Measurements from ENCODE around the gene FRYL. TPM values are rescaled to one million over a fixed set of nuclear protein-coding genes. Genes with fewer than 3 reads are reported as not detected.

The FRYL gene
- polyA plus RNA-seq, 1 donor: 45.7 TPM

DNA sequence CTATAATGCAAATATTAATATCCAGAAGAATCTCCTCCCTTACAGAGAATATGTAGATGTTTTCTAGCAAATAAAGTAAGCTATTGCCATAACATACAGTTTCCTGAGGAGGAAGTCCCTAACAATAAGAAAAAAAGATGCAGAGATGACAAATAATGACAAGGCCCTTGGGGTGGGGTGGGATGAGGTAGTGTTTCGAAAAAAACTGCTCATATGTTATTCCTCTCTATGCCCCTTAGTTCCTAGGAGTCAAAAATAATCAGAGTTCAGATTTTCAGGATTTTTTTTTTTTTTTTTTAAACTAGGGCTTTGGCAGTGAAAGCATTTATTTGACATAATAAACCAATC is 191.0 kb downstream of the FRYL start:
- H3K4me3 ChIP-seq (ENCODE audit: low read length): no peak overlapping the region
- DNase-seq: no peak
- H3K4me1 ChIP-seq (ENCODE audit: control insufficient read depth, insufficient read depth, low read length): no peaks in the 10 kb centered on the region
- H3K36me3 ChIP-seq (ENCODE audit: control insufficient read depth, insufficient read depth, low read length): peaks cover 48% of the 10 kb centered on the region
- H3K9me3 ChIP-seq (ENCODE audit: control insufficient read depth, low read depth, low read length): no peaks in the 10 kb centered on the region
- H3K27me3 ChIP-seq (ENCODE audit: control insufficient read depth, insufficient read depth, low read length): no peaks in the 10 kb centered on the region
- no CpG with 5 or more reads among the region's 1 CpG for WGBS (ENCODE audit: insufficient coverage, low lambda C conversion rate)
- H3K27ac ChIP-seq (ENCODE audit: low read length): no peak overlapping the region

DNA sequence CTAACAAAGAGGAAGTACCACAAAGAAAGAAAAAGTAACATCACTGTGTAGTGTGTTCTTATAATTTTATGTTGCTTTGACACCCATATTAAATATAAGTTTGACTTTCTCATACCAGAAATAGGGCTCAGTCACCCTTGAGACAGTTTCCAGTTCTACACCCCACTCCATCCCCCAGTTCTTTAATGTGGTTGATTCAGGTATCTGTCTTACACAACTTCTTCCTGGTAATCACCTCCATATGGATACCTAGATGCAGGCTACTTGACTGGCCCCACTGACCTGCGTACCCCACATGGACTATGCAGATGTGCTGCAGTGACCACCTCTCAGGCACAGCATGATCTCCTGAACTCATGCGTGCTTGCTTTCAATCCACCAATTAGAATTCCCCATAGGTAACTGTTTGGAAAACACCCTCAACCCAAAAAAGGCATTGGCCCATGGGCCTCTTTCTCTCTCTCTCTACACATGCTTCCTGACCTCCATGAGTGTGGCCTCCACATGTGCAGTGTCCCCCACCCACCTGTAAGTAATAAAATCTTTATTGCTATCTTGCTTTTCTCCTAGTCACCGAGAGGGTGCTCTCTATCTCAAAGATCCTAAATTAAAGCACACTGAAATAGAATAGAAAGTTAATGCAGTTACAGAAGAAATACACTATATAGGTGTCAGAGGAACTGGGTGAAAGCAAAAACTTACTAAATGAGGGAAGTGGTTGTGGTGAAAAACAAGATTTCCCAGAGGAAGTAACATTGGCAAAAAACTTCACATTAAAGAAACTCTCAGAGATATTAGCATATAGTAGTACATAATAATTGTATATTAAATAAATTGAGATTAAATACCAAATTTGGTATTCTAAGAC is 191.6 kb downstream of the FRYL start:
- H3K36me3 ChIP-seq (ENCODE audit: control insufficient read depth, insufficient read depth, low read length): peaks cover 46% of the 10 kb centered on the region
- no CpG with 5 or more reads among the region's 3 CpGs for WGBS (ENCODE audit: insufficient coverage, low lambda C conversion rate)
- peak in 1 of 2 donors; percentile 11 for DNase-seq
- no peaks in the 10 kb centered on the region for H3K4me1 ChIP-seq (ENCODE audit: control insufficient read depth, insufficient read depth, low read length)
- no peak overlapping the region for H3K4me3 ChIP-seq (ENCODE audit: low read length)
- no peaks in the 10 kb centered on the region for H3K27me3 ChIP-seq (ENCODE audit: control insufficient read depth, insufficient read depth, low read length)
- H3K27ac ChIP-seq (ENCODE audit: low read length): no peak overlapping the region
- H3K9me3 ChIP-seq (ENCODE audit: control insufficient read depth, low read depth, low read length): no peaks in the 10 kb centered on the region

DNA sequence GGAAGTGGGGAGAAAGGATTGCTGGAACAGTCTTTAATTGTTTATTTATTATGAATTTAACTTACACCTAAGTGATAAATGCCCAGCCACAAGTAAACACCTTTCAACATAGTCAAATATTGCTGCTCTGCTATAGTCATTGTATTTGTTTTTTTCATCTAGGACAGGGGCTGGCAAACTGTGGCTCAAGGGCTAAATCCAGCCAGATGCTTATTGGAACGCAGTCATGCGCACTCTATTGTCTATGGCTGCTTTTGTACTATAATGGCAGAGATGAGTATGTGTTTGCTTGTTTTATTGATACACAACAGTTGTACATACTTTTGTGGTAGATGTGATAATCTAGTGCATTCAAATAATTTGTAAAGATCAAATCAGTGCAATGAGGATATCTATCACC is 194.7 kb downstream of the FRYL start:
- no CpG with 5 or more reads among the region's 2 CpGs for WGBS (ENCODE audit: insufficient coverage, low lambda C conversion rate)
- H3K36me3 ChIP-seq (ENCODE audit: control insufficient read depth, insufficient read depth, low read length): peaks cover 52% of the 10 kb centered on the region

DNA sequence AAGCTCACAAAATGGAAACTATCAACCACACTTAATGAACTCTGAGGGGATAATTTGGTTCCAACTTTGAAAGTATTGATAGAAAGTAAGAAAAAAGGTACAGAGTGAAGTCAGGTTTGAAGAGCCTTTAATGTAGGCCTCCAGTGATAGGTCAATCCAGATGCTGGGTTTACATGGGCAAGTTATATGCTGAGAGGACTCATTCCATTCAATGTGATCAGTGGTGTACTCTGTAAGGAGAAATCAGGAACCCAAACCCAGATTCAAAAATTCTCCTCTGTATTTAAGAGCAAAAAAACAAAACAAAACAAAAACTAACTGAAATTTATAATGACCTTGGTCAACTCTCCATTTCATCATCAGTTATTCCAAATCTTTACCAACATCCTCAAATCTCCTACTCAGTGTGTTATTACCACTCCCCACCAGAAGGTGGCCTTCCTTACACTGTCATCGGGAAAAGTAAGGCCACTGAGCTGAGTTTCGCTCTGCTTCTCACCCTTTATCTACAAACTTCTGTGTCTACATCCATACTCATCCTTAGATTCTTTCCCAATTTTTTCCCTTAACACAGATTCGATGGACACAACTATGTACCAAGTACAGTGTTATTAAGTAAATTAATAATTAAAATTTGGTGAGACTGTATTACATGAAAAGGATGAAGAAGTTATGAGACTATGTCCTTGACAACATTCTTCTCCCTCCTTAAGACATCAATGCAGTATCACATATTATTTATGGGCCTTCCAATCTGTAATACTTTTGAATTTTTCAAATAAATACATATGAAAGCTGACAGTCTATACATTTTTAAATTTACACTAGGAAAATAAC is 201.7 kb downstream of the FRYL start:
- Histone ChIP-seq H3K4me1 (ENCODE audit: control insufficient read depth, insufficient read depth, low read length) (no peaks in the 10 kb centered on the region), H3K36me3 (ENCODE audit: control insufficient read depth, insufficient read depth, low read length) (peaks cover 45% of the 10 kb centered on the region), H3K27ac (ENCODE audit: low read length) (no peak overlapping the region), H3K27me3 (ENCODE audit: control insufficient read depth, insufficient read depth, low read length) (no peaks in the 10 kb centered on the region), H3K4me3 (ENCODE audit: low read length) (no peak overlapping the region), H3K9me3 (ENCODE audit: control insufficient read depth, low read depth, low read length) (no peaks in the 10 kb centered on the region)
- WGBS (ENCODE audit: insufficient coverage, low lambda C conversion rate): no CpG with 5 or more reads among the region's 3 CpGs
- peak; percentile 49 to 60 for DNase-seq

More for the DNA sequence above, 194.7 kb downstream of the FRYL start:
- no peak for DNase-seq
- H3K27ac ChIP-seq (ENCODE audit: low read length): no peak overlapping the region
- no peaks in the 10 kb centered on the region for H3K27me3 ChIP-seq (ENCODE audit: control insufficient read depth, insufficient read depth, low read length)
- H3K4me1 ChIP-seq (ENCODE audit: control insufficient read depth, insufficient read depth, low read length): no peaks in the 10 kb centered on the region
- no peak overlapping the region for H3K4me3 ChIP-seq (ENCODE audit: low read length)
- H3K9me3 ChIP-seq (ENCODE audit: control insufficient read depth, low read depth, low read length): no peaks in the 10 kb centered on the region

DNA sequence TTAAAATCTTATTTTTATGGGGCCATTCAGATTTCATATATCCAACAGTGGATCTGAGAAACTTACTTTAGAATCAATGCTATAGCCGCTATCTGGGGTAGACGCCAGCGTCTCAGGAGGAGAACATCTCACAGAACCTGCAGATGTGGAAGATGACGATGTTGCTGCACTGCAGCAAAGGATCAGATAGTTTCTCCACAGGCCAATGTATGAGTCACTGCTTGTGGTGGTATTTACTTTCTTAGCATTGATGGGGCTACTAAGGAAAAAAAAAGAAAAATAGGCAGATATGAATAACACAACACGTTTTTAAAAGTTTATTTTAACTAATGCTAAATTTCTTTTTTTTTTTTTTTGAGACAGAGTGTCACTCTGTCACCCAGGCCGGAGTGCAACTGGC is 204.1 kb downstream of the FRYL start:
- peaks cover 45% of the 10 kb centered on the region for H3K36me3 ChIP-seq (ENCODE audit: control insufficient read depth, insufficient read depth, low read length)
- whole genome bisulfite sequencing (ENCODE audit: insufficient coverage, low lambda C conversion rate): 100% methylated on average over 1 of the region's 6 CpGs

DNA sequence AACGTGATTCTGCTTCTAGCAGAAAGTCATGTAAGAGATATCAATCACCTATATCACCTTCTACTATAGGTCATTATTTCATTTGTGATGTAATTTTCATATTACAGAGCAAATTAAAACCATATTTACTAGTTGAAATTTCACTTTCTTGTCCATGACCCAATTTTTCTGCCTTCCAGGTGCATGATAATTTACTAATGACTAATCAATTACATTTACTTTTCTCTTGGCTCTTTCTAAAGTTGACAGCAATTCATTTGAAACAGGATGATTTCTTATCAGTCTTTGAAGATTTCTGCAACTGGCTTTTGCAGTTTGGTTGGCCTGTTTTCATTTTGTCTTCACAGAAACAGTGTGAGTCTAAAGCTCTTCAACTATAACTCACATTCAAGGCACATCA is 208.6 kb downstream of the FRYL start:
- WGBS (ENCODE audit: insufficient coverage, low lambda C conversion rate): 86% methylated on average over 1 of the region's 1 CpG
- no peak for DNase-seq
- Histone ChIP-seq H3K27me3 (ENCODE audit: control insufficient read depth, insufficient read depth, low read length) (no peaks in the 10 kb centered on the region), H3K4me3 (ENCODE audit: low read length) (no peak overlapping the region), H3K9me3 (ENCODE audit: control insufficient read depth, low read depth, low read length) (no peaks in the 10 kb centered on the region), H3K4me1 (ENCODE audit: control insufficient read depth, insufficient read depth, low read length) (no peaks in the 10 kb centered on the region), H3K27ac (ENCODE audit: low read length) (no peak overlapping the region), H3K36me3 (ENCODE audit: control insufficient read depth, insufficient read depth, low read length) (peaks cover 55% of the 10 kb centered on the region)

More for the DNA sequence above, 204.1 kb downstream of the FRYL start:
- no peaks in the 10 kb centered on the region for H3K27me3 ChIP-seq (ENCODE audit: control insufficient read depth, insufficient read depth, low read length)
- no peak overlapping the region for H3K4me3 ChIP-seq (ENCODE audit: low read length)
- DNase-seq: no peak
- H3K9me3 ChIP-seq (ENCODE audit: control insufficient read depth, low read depth, low read length): no peaks in the 10 kb centered on the region
- H3K27ac ChIP-seq (ENCODE audit: low read length): no peak overlapping the region
- no peaks in the 10 kb centered on the region for H3K4me1 ChIP-seq (ENCODE audit: control insufficient read depth, insufficient read depth, low read length)

DNA sequence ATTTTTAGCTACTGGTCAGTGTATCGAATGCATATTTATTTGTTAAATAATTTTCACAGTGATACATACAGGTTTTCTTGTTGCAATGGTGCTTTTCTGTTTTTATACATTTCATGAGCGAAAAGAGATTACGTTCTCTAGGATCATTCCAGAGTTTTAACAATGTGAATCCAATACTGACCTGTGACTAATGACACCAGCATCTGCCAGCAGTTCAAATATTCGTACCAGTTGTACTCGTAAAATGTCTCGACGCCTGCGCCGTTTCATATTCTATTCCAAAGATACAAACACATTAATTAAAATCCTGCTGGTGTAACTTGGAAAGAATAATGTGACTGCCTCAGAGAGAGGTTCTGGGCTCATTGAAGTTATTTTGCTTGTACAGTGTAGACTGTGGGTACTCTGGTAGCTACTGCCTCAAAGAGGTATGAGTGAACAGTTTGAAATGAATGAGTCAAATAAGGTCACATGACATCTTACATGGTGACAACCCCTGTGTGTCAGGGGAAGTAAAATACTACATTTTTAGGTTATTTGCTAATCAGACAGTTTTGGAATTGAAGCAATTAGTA is 209.3 kb downstream of the FRYL start:
- DNase-seq: no peak
- no peaks in the 10 kb centered on the region for H3K27me3 ChIP-seq (ENCODE audit: control insufficient read depth, insufficient read depth, low read length)
- 96% methylated on average over 3 of the region's 9 CpGs for WGBS (ENCODE audit: insufficient coverage, low lambda C conversion rate)
- H3K27ac ChIP-seq (ENCODE audit: low read length): no peak overlapping the region
- peaks cover 53% of the 10 kb centered on the region for H3K36me3 ChIP-seq (ENCODE audit: control insufficient read depth, insufficient read depth, low read length)
- H3K4me1 ChIP-seq (ENCODE audit: control insufficient read depth, insufficient read depth, low read length): no peaks in the 10 kb centered on the region
- H3K9me3 ChIP-seq (ENCODE audit: control insufficient read depth, low read depth, low read length): no peaks in the 10 kb centered on the region
- no peak overlapping the region for H3K4me3 ChIP-seq (ENCODE audit: low read length)

DNA sequence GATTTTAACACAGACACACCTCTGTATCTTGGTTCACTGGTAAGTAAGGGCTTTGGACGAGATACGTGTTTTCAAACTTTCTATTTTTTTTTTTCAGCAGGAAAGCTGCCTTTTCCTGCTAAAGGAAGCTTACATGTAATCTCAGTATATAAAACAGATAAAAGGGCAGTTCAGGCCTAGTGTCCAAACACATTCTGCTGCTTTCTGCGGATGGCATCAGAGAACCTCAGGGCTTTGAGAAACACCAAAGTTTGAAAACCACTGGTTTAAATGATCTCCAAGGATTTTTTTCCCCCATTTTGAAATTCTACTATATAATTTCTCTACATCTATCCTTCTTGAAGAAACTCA is 214.1 kb downstream of the FRYL start:
- H3K27me3 ChIP-seq (ENCODE audit: control insufficient read depth, insufficient read depth, low read length): no peaks in the 10 kb centered on the region
- no peak overlapping the region for H3K27ac ChIP-seq (ENCODE audit: low read length)
- DNase-seq: no peak
- H3K36me3 ChIP-seq (ENCODE audit: control insufficient read depth, insufficient read depth, low read length): peaks cover 50% of the 10 kb centered on the region
- H3K4me1 ChIP-seq (ENCODE audit: control insufficient read depth, insufficient read depth, low read length): no peaks in the 10 kb centered on the region
- no peaks in the 10 kb centered on the region for H3K9me3 ChIP-seq (ENCODE audit: control insufficient read depth, low read depth, low read length)
- H3K4me3 ChIP-seq (ENCODE audit: low read length): no peak overlapping the region
- WGBS (ENCODE audit: insufficient coverage, low lambda C conversion rate): 83% methylated on average over 2 of the region's 3 CpGs

DNA sequence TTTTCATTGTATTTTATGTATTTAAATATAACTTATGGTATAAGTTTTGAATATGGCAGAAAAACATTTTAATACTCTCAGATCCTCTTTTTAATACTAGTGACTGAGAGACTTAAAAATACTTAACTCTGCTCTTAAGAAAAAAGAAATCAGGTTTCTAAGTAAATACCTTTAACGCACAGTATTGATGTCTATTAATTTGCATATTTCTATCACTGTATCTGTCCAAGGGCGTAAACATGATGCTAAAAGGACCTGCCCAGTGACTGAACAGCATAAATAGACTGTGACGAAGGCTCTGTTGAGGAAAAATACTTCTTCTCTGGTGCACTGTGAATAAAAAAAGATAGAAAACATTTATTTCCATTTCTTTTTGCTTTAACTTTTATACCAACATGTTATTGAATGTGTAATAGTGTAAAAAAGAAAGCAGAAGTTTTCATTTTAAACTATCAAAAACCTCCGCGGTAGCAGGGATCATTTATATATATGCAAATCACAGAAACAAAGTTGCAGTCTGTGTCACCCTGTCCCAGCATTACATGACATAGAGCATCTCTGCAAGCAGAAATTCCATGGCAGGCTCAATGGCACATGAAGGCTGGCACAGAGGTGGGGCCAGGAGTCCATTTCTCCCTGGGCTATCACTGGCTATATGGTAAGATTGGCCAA is 214.6 kb downstream of the FRYL start:
- DNase-seq: no peak
- no peak overlapping the region for H3K4me3 ChIP-seq (ENCODE audit: low read length)
- peaks cover 51% of the 10 kb centered on the region for H3K36me3 ChIP-seq (ENCODE audit: control insufficient read depth, insufficient read depth, low read length)
- 90% methylated on average over 2 of the region's 5 CpGs for WGBS (ENCODE audit: insufficient coverage, low lambda C conversion rate)
- H3K27ac ChIP-seq (ENCODE audit: low read length): no peak overlapping the region
- no peaks in the 10 kb centered on the region for H3K4me1 ChIP-seq (ENCODE audit: control insufficient read depth, insufficient read depth, low read length)
- H3K27me3 ChIP-seq (ENCODE audit: control insufficient read depth, insufficient read depth, low read length): no peaks in the 10 kb centered on the region
- no peaks in the 10 kb centered on the region for H3K9me3 ChIP-seq (ENCODE audit: control insufficient read depth, low read depth, low read length)

DNA sequence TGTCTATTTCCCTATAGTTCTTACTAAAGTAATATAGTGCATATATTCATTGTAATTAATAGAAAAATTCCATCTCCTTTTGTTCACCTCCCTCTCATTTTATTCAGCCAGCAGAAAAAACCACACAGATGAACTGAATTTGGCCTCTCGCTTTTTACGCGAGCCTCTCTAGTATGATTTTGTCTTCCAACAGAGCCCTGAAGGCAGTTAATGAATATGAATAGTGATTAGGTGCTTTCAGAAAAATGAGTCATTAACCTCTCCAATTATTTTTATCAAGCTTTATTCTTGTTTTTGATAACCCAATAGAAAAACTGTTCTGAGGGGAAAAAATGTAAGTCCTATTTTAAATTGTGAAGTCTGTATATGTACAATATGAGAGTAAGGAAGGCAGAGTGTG is 215.9 kb downstream of the FRYL start:
- Histone ChIP-seq H3K27me3 (ENCODE audit: control insufficient read depth, insufficient read depth, low read length) (no peaks in the 10 kb centered on the region), H3K4me3 (ENCODE audit: low read length) (no peak overlapping the region), H3K27ac (ENCODE audit: low read length) (no peak overlapping the region), H3K9me3 (ENCODE audit: control insufficient read depth, low read depth, low read length) (no peaks in the 10 kb centered on the region), H3K36me3 (ENCODE audit: control insufficient read depth, insufficient read depth, low read length) (peaks cover 51% of the 10 kb centered on the region), H3K4me1 (ENCODE audit: control insufficient read depth, insufficient read depth, low read length) (no peaks in the 10 kb centered on the region)
- WGBS (ENCODE audit: insufficient coverage, low lambda C conversion rate): no CpG with 5 or more reads among the region's 3 CpGs
- no peak for DNase-seq

All from large intestine (tissue), 3 donors.